AML-193 (cell line): ENCODE measurements around the gene MOB3B.

Experiments
- DNase-seq, 2 experiments: peaks; one replicate each; lab custom pipeline; 2025; lab: John Stamatoyannopoulos, UW

MOB3B gene

GRCh38 chr9:27365707-27366376 is 163.8 kb downstream of the MOB3B start:
- DNase-seq, result no peak

GRCh38 chr9:27362447-27363210 is 167.0 kb downstream of the MOB3B start:
- no peak for DNase-seq

GRCh38 chr9:27361492-27361891 is 168.1 kb downstream of the MOB3B start:
- DNase-seq, result no peak

- no peak for DNase-seq
These were observed 169.9 kb downstream of the MOB3B start for GRCh38 chr9:27359763-27360162.

- no peak for DNase-seq
These were observed 171.6 kb downstream of the MOB3B start for GRCh38 chr9:27358007-27358406.

- no peak for DNase-seq
These were observed 173.2 kb downstream of the MOB3B start for GRCh38 chr9:27356446-27356845.

- no peak for DNase-seq
These were observed 174.4 kb downstream of the MOB3B start for GRCh38 chr9:27355166-27355565.

- no peak for DNase-seq
These were observed 176.0 kb downstream of the MOB3B start for GRCh38 chr9:27353474-27354229.

GRCh38 chr9:27353166-27353473 is 176.5 kb downstream of the MOB3B start:
- DNase-seq, result no peak

- DNase-seq, result no peak
These were observed 177.0 kb downstream of the MOB3B start for GRCh38 chr9:27352457-27353165.

- DNase-seq, result no peak
These were observed 178.2 kb downstream of the MOB3B start for GRCh38 chr9:27351438-27351837.

GRCh38 chr9:27350382-27350976 is 179.1 kb downstream of the MOB3B start:
- no peak for DNase-seq

- no peak for DNase-seq
These were observed 179.9 kb downstream of the MOB3B start for GRCh38 chr9:27349698-27350080.

- DNase-seq, result no peak
These were observed 180.6 kb downstream of the MOB3B start for GRCh38 chr9:27348785-27349697.

- DNase-seq, result no peak
These were observed 181.7 kb downstream of the MOB3B start for GRCh38 chr9:27347889-27348288.

- no peak for DNase-seq
These were observed 184.8 kb downstream of the MOB3B start for GRCh38 chr9:27344776-27345175.

GRCh38 chr9:27341545-27342294 is 187.9 kb downstream of the MOB3B start:
- no peak for DNase-seq

- no peak for DNase-seq
These were observed 188.6 kb downstream of the MOB3B start for GRCh38 chr9:27340961-27341511.

- no peak for DNase-seq
These were observed 189.3 kb downstream of the MOB3B start for GRCh38 chr9:27340285-27340674.
